ENCODE data around the gene ZNF83. TPM values are rescaled to one million over a fixed set of nuclear protein-coding genes. Genes with fewer than 3 reads are reported as not detected.

The ZNF83 gene
- total RNA-seq, 1 experiment from 2014 or later, result 31.9 TPM

- no peak overlapping the region for H3K27ac ChIP-seq (ENCODE audit: low read length)
- intact Hi-C loops (cut with micrococcal nuclease; ENCODE audit: unreplicated experiment) (no loop called here), in situ Hi-C loops (cut with HindIII; ENCODE audit: low pct_unique_long_range_greater_than_20kb, low sequenced_read_pairs) (no loop called here)
- TF ChIP-seq REST (IDR thresholded peaks at IDR 0.05; ENCODE audit: insufficient read depth in 1 of 2, low read depth in 2 of 2, low read length in 1 of 2) (no peak), CTCF (IDR thresholded peaks at IDR 0.05) (no peak), POLR2AphosphoS5 (IDR thresholded peaks at IDR 0.05; ENCODE audit: low read depth, low read length) (no peak), TCF7L2 (IDR thresholded peaks at IDR 0.05; ENCODE audit: low read depth, low read length) (no peak), SIN3A (IDR thresholded peaks at IDR 0.05; ENCODE audit: borderline replicate concordance, insufficient read depth, low read depth, low read length) (no peak)
- no peak for DNase-seq (ENCODE audit: low read depth, low spot score)
- H3K9me3 ChIP-seq (ENCODE audit: control insufficient read depth, insufficient read depth, low read depth, low read length), result no peaks in the 10 kb centered on the region
- no peaks in the 10 kb centered on the region for H3K4me1 ChIP-seq (ENCODE audit: control insufficient read depth, insufficient read depth, low read length)
- POLR2A ChIA-PET, result no interaction called here
- no peak for ATAC-seq
- no peak overlapping the region for H3K4me3 ChIP-seq (ENCODE audit: low read depth in 2 of 2, low read length in 2 of 2)
- no TSS peak for BruUV-seq (replicated peaks)
- H3K27me3 ChIP-seq (ENCODE audit: control insufficient read depth, insufficient read depth, low read length), result no peaks in the 10 kb centered on the region
- no peaks in the 10 kb centered on the region for H3K36me3 ChIP-seq (ENCODE audit: control insufficient read depth, insufficient read depth, low read length)
- CTCF ChIA-PET, result no interaction called here
These were observed 31.4 kb upstream of the ZNF83 start for GRCh38 chr19:52669586-52669985.

- Histone ChIP-seq H3K4me1 (ENCODE audit: control insufficient read depth, insufficient read depth, low read length) (no peaks in the 10 kb centered on the region), H3K36me3 (ENCODE audit: control insufficient read depth, insufficient read depth, low read length) (no peaks in the 10 kb centered on the region), H3K9me3 (ENCODE audit: control insufficient read depth, insufficient read depth, low read depth, low read length) (no peaks in the 10 kb centered on the region), H3K4me3 (ENCODE audit: low read depth in 2 of 2, low read length in 2 of 2) (no peak overlapping the region), H3K27me3 (ENCODE audit: control insufficient read depth, insufficient read depth, low read length) (no peaks in the 10 kb centered on the region), H3K27ac (ENCODE audit: low read length) (no peak overlapping the region)
- POLR2A ChIA-PET, result no interaction called here
- ATAC-seq (no peak), DNase-seq (ENCODE audit: low read depth, low spot score) (no peak)
- intact Hi-C loops (cut with micrococcal nuclease; ENCODE audit: unreplicated experiment) (no loop called here), in situ Hi-C loops (cut with HindIII; ENCODE audit: low pct_unique_long_range_greater_than_20kb, low sequenced_read_pairs) (no loop called here)
- no TSS peak for BruUV-seq (replicated peaks)
- CTCF ChIA-PET, result no interaction called here
- TF ChIP-seq SIN3A (IDR thresholded peaks at IDR 0.05; ENCODE audit: borderline replicate concordance, insufficient read depth, low read depth, low read length) (no peak), TCF7L2 (IDR thresholded peaks at IDR 0.05; ENCODE audit: low read depth, low read length) (no peak), REST (IDR thresholded peaks at IDR 0.05; ENCODE audit: insufficient read depth in 1 of 2, low read depth in 2 of 2, low read length in 1 of 2) (no peak), CTCF (IDR thresholded peaks at IDR 0.05) (no peak), POLR2AphosphoS5 (IDR thresholded peaks at IDR 0.05; ENCODE audit: low read depth, low read length) (no peak)
These were observed 29.8 kb upstream of the ZNF83 start for GRCh38 chr19:52667972-52668371.
